H1 (cell line): Measurements from ENCODE around the gene PLA2G4A. TPM values are rescaled to one million over a fixed set of nuclear protein-coding genes. Genes with fewer than 3 reads are reported as not detected.

Experiments
- CTCF ChIA-PET: fragments of 300-600 bp; sonication (Branson Sonifier 250); formaldehyde crosslinking; loops from one replicate; lab custom pipeline; 2021; ENCODE audit not compliant: partially characterized antibody; lab: Charles Lee
- POLR2A ChIA-PET: fragments of 300-600 bp; sonication (Branson Sonifier 250); formaldehyde crosslinking; loops from one replicate; lab custom pipeline; 2021; ENCODE audit warnings: inconsistent platforms; ENCODE audit not compliant: partially characterized antibody; lab: Charles Lee
- DNase-seq, 2 experiments: peaks; one replicate each; pipeline versions ENCODE4 v3.0.0 to v3.0.0-alpha.2; 2010 to 2022; ENCODE audit warnings: low spot score in 2 of 2, low read depth in 1 of 2, mixed read lengths in 1 of 2
- FAIRE-seq: peaks from 2 replicates; lab custom pipeline; 2011; peaks lifted over from hg19 to GRCh38; lab: Jason Lieb, UNC
- H2AFZ ChIP-seq: 2 replicates; pipeline ENCODE4 v1.8.1; 2012; ENCODE audit warnings: low read length, inconsistent platforms
- H2AK5ac ChIP-seq: 2 replicates; pipeline ENCODE4 v1.6.1; 2013; ENCODE audit warnings: low read depth, low read length
- H2BK120ac ChIP-seq: replicated peaks from 2 replicates; pipeline ENCODE3; 2013; ENCODE audit warnings: low read depth, low read length, inconsistent platforms
- H2BK12ac ChIP-seq: 2 replicates; pipeline ENCODE4 v1.6.1; 2013; ENCODE audit warnings: low read depth, low read length
- H2BK15ac ChIP-seq: 2 replicates; pipeline ENCODE4 v1.6.1; 2013; ENCODE audit warnings: low read length
- H2BK20ac ChIP-seq: 2 replicates; pipeline ENCODE4 v1.6.1; 2013; ENCODE audit warnings: low read length
- H2BK5ac ChIP-seq: 2 replicates; pipeline ENCODE4 v1.6.1; 2013; ENCODE audit warnings: low read depth, low read length
- H3K14ac ChIP-seq: 2 replicates; pipeline ENCODE4 v1.6.1; 2013; ENCODE audit warnings: inconsistent platforms; ENCODE audit not compliant: insufficient read length
- H3K18ac ChIP-seq: 2 replicates; pipeline ENCODE4 v1.6.1; 2013; ENCODE audit warnings: low read length; ENCODE audit errors: extremely low read depth
- H3K23ac ChIP-seq: 2 replicates; pipeline ENCODE4 v1.6.1; 2013; ENCODE audit warnings: inconsistent platforms; ENCODE audit not compliant: insufficient read length
- H3K23me2 ChIP-seq: 2 replicates; pipeline ENCODE4 v1.6.1; 2013; ENCODE audit warnings: low read depth, low read length
- H3K27ac ChIP-seq: 2 replicates; pipeline ENCODE4 v1.6.1; 2011; ENCODE audit warnings: low read depth, low read length, inconsistent platforms
- H3K27me3 ChIP-seq, 4 experiments: replicated peaks in 1 of 4; 1 replicate in 1 of 4; 2 replicates in 3 of 4; pipeline versions ENCODE4 v1.6.1 to v1.8.1; 2011 to 2013; ENCODE audit warnings: low read length in 3 of 4, mild to moderate bottlenecking in 3 of 4, inconsistent platforms in 2 of 4, mixed read lengths in 2 of 4, moderate library complexity in 1 of 4; ENCODE audit not compliant: control insufficient read depth in 3 of 4, insufficient read depth in 3 of 4; ENCODE audit errors: extremely low read depth in 1 of 4
- H3K36me3 ChIP-seq, 4 experiments: 2 replicates each; pipeline versions ENCODE4 v1.6.1 to v1.8.1; 2011 to 2013; ENCODE audit warnings: mild to moderate bottlenecking in 4 of 4, low read length in 3 of 4, moderate library complexity in 2 of 4, control low read depth in 1 of 4, inconsistent platforms in 1 of 4; ENCODE audit not compliant: insufficient read depth in 4 of 4, control insufficient read depth in 2 of 4
- H3K4ac ChIP-seq: replicated peaks from 2 replicates; pipeline ENCODE3; 2013; ENCODE audit warnings: low read length, low read depth, mixed read lengths, inconsistent platforms; ENCODE audit not compliant: insufficient read length
- H3K4me1 ChIP-seq, 4 experiments: replicated peaks in 1 of 4; 1 replicate in 1 of 4; 2 replicates in 3 of 4; pipeline versions ENCODE4 v1.6.1 to v1.8.1; 2011 to 2013; ENCODE audit warnings: low read length in 3 of 4, inconsistent platforms in 2 of 4, mixed read lengths in 1 of 4; ENCODE audit not compliant: insufficient read depth in 4 of 4, control insufficient read depth in 3 of 4
- H3K4me2 ChIP-seq, 2 experiments: 2 replicates each; pipeline versions ENCODE4 v1.6.1 to v1.8.1; 2011 to 2013; ENCODE audit warnings: low read depth in 2 of 2, low read length in 2 of 2, control low read depth in 1 of 2, inconsistent platforms in 1 of 2, mild to moderate bottlenecking in 1 of 2; ENCODE audit not compliant: insufficient read depth in 1 of 2
- H3K4me3 ChIP-seq, 4 experiments: fragments of 200-600, 300-600 bp in 1 of 4; sonication (generic), shearing (Covaris generic), sonication (Bioruptor Twin) in 1 of 4; 2 replicates each; pipeline versions ENCODE4 v1.5.1 to v1.8.1; 2011 to 2016; ENCODE audit warnings: low read length in 4 of 4, low read depth in 3 of 4, control low read depth in 2 of 4, inconsistent platforms in 2 of 4, mild to moderate bottlenecking in 2 of 4, mixed read lengths in 1 of 4, moderate library complexity in 1 of 4; ENCODE audit not compliant: insufficient read depth in 2 of 4; ENCODE audit errors: extremely low read depth in 1 of 4
- H3K56ac ChIP-seq: replicated peaks from 2 replicates; pipeline ENCODE3; 2013; ENCODE audit warnings: low read depth, mild to moderate bottlenecking, mixed read lengths, low read length, inconsistent platforms; ENCODE audit not compliant: insufficient read length
- H3K79me1 ChIP-seq: 2 replicates; pipeline ENCODE4 v1.6.1; 2013; ENCODE audit warnings: low read depth, low read length, control low read depth
- H3K79me2 ChIP-seq, 2 experiments: 2 replicates each; pipeline versions ENCODE4 v1.6.1 to v1.8.1; 2012 to 2013; ENCODE audit warnings: low read length in 2 of 2, mild to moderate bottlenecking in 2 of 2, inconsistent platforms in 1 of 2; ENCODE audit not compliant: insufficient read depth in 2 of 2, control insufficient read depth in 1 of 2
- H3K9ac ChIP-seq, 4 experiments: replicated peaks in 1 of 4; 1 replicate in 1 of 4; 2 replicates in 3 of 4; pipeline versions ENCODE4 v1.6.1 to v1.8.1; 2011 to 2013; ENCODE audit warnings: low read depth in 3 of 4, low read length in 3 of 4, control low read depth in 2 of 4, mild to moderate bottlenecking in 2 of 4, moderate library complexity in 2 of 4, inconsistent platforms in 1 of 4; ENCODE audit errors: extremely low read depth in 1 of 4
- H3K9me3 ChIP-seq, 2 experiments: 2 replicates each; pipeline versions ENCODE4 v1.6.1 to v1.8.1; 2012 to 2013; ENCODE audit warnings: mild to moderate bottlenecking in 2 of 2, moderate library complexity in 2 of 2, control low read depth in 1 of 2, inconsistent platforms in 1 of 2, low read depth in 1 of 2, low read length in 1 of 2, mixed read lengths in 1 of 2; ENCODE audit not compliant: insufficient read depth in 2 of 2
- H4K20me1 ChIP-seq, 2 experiments: replicated peaks in 1 of 2; 2 replicates each; pipeline versions ENCODE3 to v1.8.1; 2011 to 2013; ENCODE audit warnings: inconsistent platforms in 2 of 2, low read length in 2 of 2, mild to moderate bottlenecking in 1 of 2; ENCODE audit not compliant: insufficient read depth in 2 of 2, control insufficient read depth in 1 of 2
- H4K5ac ChIP-seq: 2 replicates; pipeline ENCODE4 v1.6.1; 2013; ENCODE audit warnings: low read length, low read depth, mixed read lengths, inconsistent platforms; ENCODE audit not compliant: insufficient read length
- H4K8ac ChIP-seq: 2 replicates; pipeline ENCODE4 v1.8.0; 2013; ENCODE audit warnings: mild to moderate bottlenecking, moderate library complexity, low read length, inconsistent platforms; ENCODE audit not compliant: insufficient read depth; ENCODE audit errors: extremely low read depth
- H4K91ac ChIP-seq: replicated peaks from 2 replicates; pipeline ENCODE3; 2013; ENCODE audit warnings: low read length, mixed read lengths, inconsistent platforms; ENCODE audit not compliant: insufficient read length
- CREB1 ChIP-seq: IDR thresholded peaks from 2 replicates; pipeline ENCODE4 v1.6.1; 2012; ENCODE audit warnings: inconsistent platforms
- WGBS, 2 experiments: shearing (Covaris generic) in 1 of 2; methylation state at CpG; one replicate each; pipeline versions ENCODE4 v1.1.6 to v1.1.7; 2013 to 2015; ENCODE audit warnings: low lambda C conversion rate in 2 of 2, mixed read lengths in 2 of 2, inconsistent platforms in 1 of 2, low coverage in 1 of 2, missing lambda C conversion rate in 1 of 2; ENCODE audit not compliant: insufficient replicate concordance in 2 of 2, insufficient coverage in 1 of 2, insufficient read length in 1 of 2; ENCODE audit errors: extremely low coverage in 1 of 2, missing lambda C conversion rate in 1 of 2; 5-methylcytosine and 5-hydroxymethylcytosine counted together
- polyA plus RNA-seq, 7 experiments: library from polyadenylated mRNA; depleted of rRNA in 3 of 7; stranded (reverse) in 5 of 7; unstranded in 2 of 7; fragments of >200 nt in 5 of 7; fragments of 200-250 nt in 2 of 7; gene quantifications; 1 replicate in 5 of 7; 2 replicates in 1 of 7; 4 replicates in 1 of 7; pipeline versions ENCODE4 v1.2.1 to v1.2.3, GENCODE V29; 2011 to 2013; ENCODE audit warnings: missing spikeins in 2 of 7, mixed read lengths in 2 of 7
- total RNA-seq: library from RNA; stranded (reverse); fragmentation: NEBNext Ultra II Directional; extraction: Animal tissue kit (Norgen Biotek cat#: 25700); gene quantifications from 2 replicates; pipeline ENCODE4 v1.2.1, GENCODE V29; 2021

Gene PLA2G4A
- total and polyA plus RNA-seq, 2 of the 8 experiments (the other 6 are each of a cell fraction or from before 2014, with no cell fraction given) = 0.63 to 1.4 TPM

GRCh38 chr1:186994897-186995296, 166.1 kb downstream of the PLA2G4A start:
- no peak overlapping the region for H4K8ac ChIP-seq
- no peak overlapping the region for H3K23ac ChIP-seq
- no peak overlapping the region for H3K18ac ChIP-seq
- 0 out of 7 replicates have a peak, but pooled peaks cover 0 to 2% (median 0%) of the 10 kb centered on the region in 4 experiments for H3K4me1 ChIP-seq
- H4K5ac ChIP-seq = no peak overlapping the region
- no peak overlapping the region for H2BK15ac ChIP-seq
- H4K20me1 ChIP-seq = no peaks in the 10 kb centered on the region
- ChIA-PET CTCF (interaction anchor here (0.5 to 4.8 kb wide), 6 partner anchors 7 to 507 kb away, joined by 3 to 31 read pairs (median 5); no protein-coding TSS in a partner anchor), POLR2A (no interaction called here)
- H3K36me3 ChIP-seq = no peaks in the 10 kb centered on the region
- whole genome bisulfite sequencing, 2 experiments = 100% methylated on average over 1 of the region's 1 CpG; no CpG with 5 or more reads in 1 of the 2 experiments
- H2AK5ac ChIP-seq = no peak overlapping the region
- H3K14ac ChIP-seq = no peak overlapping the region
- H3K79me2 ChIP-seq = no peaks in the 10 kb centered on the region
- FAIRE-seq = no peak
- H3K56ac ChIP-seq = no peak overlapping the region
- no peaks in the 10 kb centered on the region for H3K79me1 ChIP-seq
- no peaks in the 10 kb centered on the region for H3K9me3 ChIP-seq
- H3K23me2 ChIP-seq = no peaks in the 10 kb centered on the region; the same call in 1 of the 2 replicates
- no peak overlapping the region for H2BK12ac ChIP-seq
- no peak overlapping the region for H2AFZ ChIP-seq
- H3K9ac ChIP-seq = no peak overlapping the region
- no peak overlapping the region for H3K27ac ChIP-seq
- H3K4me2 ChIP-seq = no peak overlapping the region
- no peak overlapping the region for H3K4ac ChIP-seq
- H3K27me3 ChIP-seq = no peaks in the 10 kb centered on the region
- no peak overlapping the region for H4K91ac ChIP-seq
- H2BK5ac ChIP-seq = no peak overlapping the region
- TF ChIP-seq CREB1 = no peak
- no peak overlapping the region for H2BK20ac ChIP-seq
- no peak overlapping the region for H3K4me3 ChIP-seq
- no peak for DNase-seq
- no peak overlapping the region for H2BK120ac ChIP-seq
